ENCODE measurements around the gene CHML.
"Not testable (repeated sequence)": the region's sequence is repeated elsewhere in the genome, so short reads cannot be mapped to it uniquely, and the experiment has no call there.

The CHML gene, protein sequence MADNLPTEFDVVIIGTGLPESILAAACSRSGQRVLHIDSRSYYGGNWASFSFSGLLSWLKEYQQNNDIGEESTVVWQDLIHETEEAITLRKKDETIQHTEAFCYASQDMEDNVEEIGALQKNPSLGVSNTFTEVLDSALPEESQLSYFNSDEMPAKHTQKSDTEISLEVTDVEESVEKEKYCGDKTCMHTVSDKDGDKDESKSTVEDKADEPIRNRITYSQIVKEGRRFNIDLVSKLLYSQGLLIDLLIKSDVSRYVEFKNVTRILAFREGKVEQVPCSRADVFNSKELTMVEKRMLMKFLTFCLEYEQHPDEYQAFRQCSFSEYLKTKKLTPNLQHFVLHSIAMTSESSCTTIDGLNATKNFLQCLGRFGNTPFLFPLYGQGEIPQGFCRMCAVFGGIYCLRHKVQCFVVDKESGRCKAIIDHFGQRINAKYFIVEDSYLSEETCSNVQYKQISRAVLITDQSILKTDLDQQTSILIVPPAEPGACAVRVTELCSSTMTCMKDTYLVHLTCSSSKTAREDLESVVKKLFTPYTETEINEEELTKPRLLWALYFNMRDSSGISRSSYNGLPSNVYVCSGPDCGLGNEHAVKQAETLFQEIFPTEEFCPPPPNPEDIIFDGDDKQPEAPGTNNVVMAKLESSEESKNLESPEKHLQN

DNA sequence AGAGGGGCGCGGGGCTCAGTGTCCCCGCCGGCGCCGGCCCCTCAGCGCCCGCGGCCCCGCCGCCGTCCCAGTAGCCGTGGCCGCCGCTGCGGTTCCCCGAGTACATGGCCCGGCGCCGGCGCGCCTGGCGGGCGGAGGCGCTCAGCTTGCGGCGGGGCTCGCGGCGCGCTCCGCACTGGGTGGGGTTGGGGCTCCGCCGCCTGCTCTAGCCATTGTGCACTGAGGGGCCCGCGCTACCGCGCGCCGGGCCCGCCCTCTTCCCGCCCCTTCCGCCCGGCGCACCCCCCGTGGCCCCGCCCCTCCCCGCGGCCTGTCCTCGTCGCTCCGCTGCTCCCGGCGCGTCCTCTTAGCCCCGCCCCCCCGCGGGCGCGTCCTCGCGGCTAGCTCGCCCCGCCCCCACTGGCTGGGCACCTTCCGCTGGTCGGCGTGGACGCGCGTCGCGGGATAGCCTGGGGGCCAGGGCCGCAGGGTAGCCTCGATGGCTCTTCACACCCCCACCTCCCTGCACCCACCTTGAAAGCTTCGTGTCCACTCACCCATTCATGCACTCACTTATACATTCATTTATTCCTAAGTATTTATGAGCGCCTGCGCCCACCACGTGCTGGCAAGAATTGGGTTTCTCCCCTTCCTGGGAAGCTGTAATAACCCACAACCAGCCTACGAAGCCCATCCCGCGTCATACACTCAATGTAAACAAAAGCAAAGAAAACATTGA is at the start of gene CHML, which contains the start of gene OPN3:
Gene CHML, minus strand, starts transcription at position 221 of the 718 bp plus-strand sequence. CDS start 4,603 bp downstream, outside the sequence.
Gene OPN3, minus strand, starts transcription at position 221 of the 718 bp plus-strand sequence. Its CDS starts 115 bp downstream, at position 106.
- DNase-seq = peak; percentile 96

- DNase-seq = no peak
Observed at GRCh38 chr1:241688940-241689368, 48.8 kb upstream of the CHML start.

DNA sequence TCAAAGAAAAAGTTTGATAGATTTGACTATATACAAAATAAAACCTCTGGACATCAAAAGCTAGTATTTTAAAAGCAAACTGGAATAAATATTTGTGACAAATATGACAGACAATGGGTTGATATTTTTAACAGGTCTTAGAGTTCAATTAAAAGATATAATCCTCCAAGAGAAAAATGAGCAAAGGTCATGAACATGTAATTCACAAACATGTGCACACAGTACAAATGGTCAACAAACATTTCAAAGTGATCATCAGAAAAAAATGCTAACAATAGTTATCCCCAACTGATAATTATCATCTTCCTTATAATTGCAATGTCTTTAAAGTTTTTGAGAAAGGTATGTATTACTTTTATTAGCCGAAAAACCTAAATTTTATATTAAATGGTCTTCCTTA is 43.9 kb upstream of the CHML start:
- DNase-seq = no peak

DNA sequence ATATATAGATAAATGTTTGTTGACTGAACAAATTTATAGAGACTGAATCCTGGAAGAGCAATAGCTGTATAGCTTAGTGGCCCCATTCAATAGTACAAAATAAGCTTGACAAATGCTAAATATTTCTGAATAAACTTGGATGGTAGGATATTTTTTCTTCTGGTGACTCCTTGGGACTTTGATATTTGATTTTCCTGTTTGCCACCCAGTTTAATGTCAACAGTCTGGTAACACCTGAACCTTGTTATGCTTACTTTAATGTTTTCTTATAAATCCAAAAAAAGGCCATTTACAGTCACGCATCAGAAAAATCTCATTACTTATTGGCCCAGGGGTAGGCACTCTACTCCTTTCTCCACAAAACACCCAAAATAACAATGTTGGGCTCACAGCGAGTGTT is 42.8 kb upstream of the CHML start:
- DNase-seq = no peak

- DNase-seq = not testable (repeated sequence)
Observed at GRCh38 chr1:241681861-241682448, 41.8 kb upstream of the CHML start.

DNA sequence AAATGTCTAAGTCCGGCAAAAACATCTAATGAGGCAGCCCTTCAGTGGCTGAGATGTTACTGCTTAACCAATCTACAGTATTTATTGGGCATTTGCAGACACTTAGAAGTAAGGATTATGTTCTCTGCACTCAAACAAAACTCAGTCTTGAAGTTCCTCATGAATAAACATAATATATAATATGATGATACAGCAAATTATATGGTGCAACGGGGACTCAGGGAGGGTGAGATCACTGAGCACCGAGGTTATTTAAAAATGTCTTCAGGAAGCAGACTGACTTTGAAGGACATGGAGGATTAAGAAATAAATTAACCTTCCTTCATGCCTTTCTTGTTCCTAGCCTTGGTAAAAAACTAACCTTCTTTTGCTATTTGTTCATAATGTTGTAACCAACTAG is 39.8 kb upstream of the CHML start:
- DNase-seq = no peak

DNA sequence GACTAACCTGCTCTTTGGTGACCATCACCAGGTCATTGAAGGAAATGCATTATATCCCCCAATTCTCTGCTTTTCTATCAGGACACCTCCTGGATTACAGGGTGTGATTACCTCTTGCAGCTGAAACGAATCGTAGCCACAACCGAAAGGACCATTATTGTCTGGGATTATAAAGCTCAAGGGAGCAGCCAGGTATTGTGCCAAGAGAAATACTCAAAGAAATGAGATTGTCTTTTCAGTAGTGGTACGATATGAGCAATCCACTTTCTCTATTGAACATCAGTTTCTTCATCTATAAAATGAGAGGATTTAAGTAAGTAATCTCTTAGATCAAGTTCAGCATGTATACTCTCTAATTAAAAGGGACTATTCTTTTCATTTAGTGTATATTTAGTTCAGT is 39.2 kb upstream of the CHML start:
- no peak for DNase-seq

- DNase-seq = no peak
Observed at GRCh38 chr1:241678536-241678935, 38.4 kb upstream of the CHML start.

- peak; percentile 28 for DNase-seq
Observed at GRCh38 chr1:241677201-241677600, 37.0 kb upstream of the CHML start.

DNA sequence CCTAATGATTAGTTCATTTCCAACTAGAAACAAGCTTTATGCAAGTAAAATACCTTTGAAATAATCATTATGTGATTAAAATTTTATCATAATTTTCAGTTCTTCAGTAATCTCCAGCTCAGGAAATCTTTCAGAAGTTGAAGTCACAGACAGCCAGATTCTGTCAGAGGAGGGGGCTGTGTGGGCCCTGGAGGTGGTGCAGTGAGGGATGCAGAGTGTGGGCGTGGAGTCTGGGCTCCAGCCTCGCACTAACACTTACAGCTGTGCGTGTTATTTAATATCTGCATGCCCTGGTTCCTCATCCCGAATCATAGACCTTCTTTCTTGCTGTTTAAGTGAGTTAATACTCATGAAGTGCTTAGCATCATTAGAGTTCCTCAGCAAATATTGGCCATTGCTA is 35.8 kb upstream of the CHML start:
- DNase-seq = no peak

DNA sequence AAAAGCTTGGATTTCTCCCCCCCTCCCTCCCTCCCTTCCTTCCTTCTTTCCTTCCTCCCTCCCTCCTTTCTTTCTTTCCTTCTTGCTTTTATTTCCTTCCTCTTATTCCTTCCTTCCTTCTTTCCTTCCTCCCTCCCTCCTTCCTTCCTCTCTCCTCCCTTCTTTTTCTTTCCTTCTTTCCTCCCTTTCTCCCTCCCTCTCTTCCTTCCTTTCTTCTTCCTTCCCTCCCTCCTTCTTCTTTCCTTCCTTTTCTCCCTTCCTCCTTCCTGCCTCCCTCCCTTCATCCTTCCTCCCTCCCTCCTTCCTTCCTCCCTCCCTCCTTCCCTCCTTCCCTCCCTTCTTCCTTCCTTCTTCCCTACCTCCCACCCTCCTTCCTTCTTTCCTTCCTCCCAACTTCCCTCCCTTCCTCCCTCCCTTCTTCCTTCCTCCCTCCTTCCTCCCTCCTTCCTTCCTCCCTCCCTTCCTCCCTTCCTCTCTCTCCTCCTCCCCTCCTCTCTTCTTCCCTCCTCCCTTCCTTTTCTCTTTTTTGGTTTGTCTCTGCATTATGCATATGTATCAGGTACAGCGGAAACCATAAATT is 34.7 kb upstream of the CHML start:
- DNase-seq = no peak

DNA sequence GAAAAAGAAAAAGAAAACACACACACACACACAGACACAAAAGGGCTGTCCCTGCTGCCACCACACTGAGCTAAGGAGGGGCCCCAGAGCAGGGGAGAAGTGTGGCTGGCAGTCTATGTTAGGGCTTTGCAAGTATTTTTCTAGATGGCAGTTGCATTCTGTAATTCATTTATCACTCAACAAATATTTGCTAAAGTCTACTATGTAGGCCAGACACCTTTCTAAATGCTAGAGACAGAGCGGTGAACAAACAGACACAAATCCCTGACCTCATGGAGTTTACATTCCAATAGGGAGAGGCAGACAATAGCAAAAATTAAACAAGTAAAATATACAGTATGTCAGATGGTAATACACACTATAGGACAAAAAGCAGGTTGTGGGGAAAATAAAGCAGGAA is 32.1 kb upstream of the CHML start:
- DNase-seq = no peak

GRCh38 chr1:241666419-241666818 is 26.2 kb upstream of the CHML start:
- no peak for DNase-seq

DNA sequence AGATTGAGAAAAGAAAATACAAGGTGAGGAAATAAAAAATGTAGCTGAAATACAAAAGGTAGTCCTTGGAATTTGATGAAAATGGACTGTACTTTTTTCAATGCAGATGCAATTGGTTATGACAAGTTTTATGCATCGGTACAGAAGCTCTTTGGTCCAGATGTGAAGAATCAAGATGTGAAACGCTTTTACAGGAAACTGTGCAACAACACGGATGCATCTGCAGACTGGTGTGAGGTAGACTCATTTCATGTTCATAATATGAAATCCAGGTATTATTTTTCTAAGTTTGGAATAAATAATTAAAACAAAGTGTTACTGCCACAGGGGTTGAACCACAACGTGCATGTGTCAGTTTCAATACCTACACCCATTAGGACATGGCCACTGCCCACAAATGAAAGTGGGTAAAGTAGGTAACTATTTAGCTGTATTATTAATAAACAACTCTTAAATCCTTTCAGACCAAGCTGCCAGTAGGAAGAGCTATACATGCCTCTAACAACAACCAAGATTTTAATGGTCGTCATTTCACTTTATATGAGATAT is 20.3 kb upstream of the CHML start:
- DNase-seq = no peak

DNA sequence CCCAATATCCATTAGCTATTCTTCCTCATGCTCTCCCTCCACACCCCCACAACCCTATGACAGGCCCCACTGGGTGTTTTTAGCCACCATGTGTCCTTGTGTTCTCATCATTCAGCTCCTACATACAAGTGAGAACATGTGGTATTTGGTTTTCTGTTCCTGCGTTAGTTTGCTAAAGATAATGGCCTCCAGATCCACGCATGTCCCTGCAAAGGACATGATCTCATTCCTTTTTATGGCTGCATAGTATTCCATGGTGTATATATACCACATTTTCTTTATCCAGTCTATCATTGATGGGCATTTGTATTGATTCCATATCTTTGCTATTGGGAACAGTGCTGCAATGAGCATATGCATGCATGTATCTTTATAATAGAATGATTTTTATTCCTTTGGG is 18.8 kb upstream of the CHML start:
- DNase-seq = not testable (repeated sequence)

DNA sequence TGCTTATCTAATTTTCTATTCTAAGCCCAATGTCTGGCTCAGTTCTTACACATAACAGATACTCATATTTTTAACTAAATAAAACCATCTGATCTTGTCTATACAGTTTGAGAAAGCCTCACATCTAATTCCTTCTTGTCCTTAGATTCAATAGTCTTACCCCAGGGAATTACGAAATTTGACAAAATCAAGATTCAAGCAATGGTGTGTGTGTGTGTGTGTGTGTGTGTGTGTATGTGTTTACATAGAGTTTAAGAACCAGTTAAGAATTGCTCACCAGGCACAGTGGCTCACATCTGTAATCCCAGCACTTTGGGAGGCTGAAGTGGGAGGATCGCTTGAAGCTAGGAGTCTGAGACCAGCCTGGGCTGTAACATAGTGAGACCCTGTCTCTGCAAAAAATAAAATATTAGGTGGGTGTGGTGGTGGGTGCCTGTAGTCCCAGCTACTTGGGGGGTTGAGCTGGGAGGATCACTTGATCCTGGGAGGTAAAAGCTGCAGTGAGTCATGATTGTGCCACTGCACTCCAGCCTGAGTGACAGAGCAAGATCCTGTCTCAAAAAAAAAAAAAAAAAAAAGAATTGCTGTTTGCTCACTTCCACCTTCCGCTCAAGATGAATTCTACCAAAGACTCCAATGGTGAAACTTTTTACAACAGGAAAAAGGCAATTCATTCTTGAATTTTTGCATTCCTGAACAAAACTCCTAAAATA is 18.1 kb upstream of the CHML start:
- no peak for DNase-seq

DNA sequence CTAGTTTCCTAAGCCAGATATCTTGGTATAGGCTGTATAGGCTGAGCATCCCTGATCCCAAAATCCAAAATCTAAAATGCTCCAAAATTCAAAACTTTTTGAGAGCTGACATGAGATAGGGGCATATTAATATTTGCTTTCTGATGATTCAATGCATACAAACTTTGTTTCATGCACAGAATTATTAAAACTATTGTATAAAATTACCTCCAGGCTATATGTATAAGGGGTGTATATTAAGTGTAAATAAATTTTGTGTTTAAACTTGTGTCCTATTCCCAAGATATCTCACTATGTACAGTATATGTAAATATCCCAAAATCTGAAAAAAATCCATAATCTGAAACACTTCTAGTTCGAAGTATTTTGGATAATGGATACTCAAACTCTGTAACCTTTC is 14.5 kb upstream of the CHML start:
- no peak for DNase-seq

GRCh38 chr1:241654019-241654418 is 13.8 kb upstream of the CHML start:
- DNase-seq = no peak

DNA sequence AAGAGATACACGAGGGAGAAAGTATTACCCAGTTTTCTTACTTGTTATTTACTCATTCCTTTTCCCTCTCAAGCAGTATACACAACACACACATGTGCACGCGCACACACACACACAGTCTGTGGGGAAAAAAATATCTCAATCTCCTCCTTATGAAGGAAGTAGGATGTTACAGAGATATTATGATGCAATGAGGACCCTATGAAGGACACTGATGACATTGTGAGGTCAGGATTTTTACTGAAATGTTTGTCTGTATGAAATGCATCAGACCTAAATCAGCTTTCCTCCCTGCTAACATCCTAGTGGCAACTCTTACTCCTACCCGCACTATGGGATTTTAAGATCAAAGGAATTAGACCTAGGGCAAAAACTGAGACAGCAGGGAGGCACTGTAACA is 11.8 kb upstream of the CHML start, which contains the start of gene WDR64:
Gene WDR64, plus strand, starts transcription at position 270 of the 400 bp plus-strand sequence. CDS start 204 bp downstream, outside the sequence.
- no peak for DNase-seq

- DNase-seq = no peak
Observed at GRCh38 chr1:241648159-241648558, 8.0 kb upstream of the CHML start.

GRCh38 chr1:241647658-241648057 is 7.5 kb upstream of the CHML start:
- no peak for DNase-seq

- no peak for DNase-seq
Observed at GRCh38 chr1:241646201-241646600, 6.0 kb upstream of the CHML start.
